Gastroesophageal sphincter (tissue), 3 donors: ENCODE results near the gene TFPI2.
A peak's percentile ranks its signal among the peaks of the same experiment; 100 is the strongest.

Experiments
- POLR2A ChIP-seq, 2 donors: fragments of 450-650 bp; IDR thresholded peaks; one replicate each; pipeline ENCODE4 v1.6.1; 2017; ENCODE audit warnings: antibody characterized with exemption in 2 of 2, mild to moderate bottlenecking in 2 of 2, moderate library complexity in 1 of 2
- POLR2AphosphoS5 ChIP-seq: sonication (generic); formaldehyde crosslinking; IDR thresholded peaks from one replicate; pipeline ENCODE4 v1.6.1; 2017; ENCODE audit warnings: antibody characterized with exemption
- TF ChIP-seq, protein P1 (sequence below), 4 experiments: fragments of 200-600 bp in 2 of 4; fragments of 450-650 bp in 2 of 4; sonication (generic) in 1 of 4; IDR thresholded peaks; one replicate each; pipeline ENCODE4 v1.5.1; 2017 to 2019; ENCODE audit warnings: antibody characterized with exemption in 4 of 4, mild to moderate bottlenecking in 2 of 4, moderate library complexity in 2 of 4

DNA sequence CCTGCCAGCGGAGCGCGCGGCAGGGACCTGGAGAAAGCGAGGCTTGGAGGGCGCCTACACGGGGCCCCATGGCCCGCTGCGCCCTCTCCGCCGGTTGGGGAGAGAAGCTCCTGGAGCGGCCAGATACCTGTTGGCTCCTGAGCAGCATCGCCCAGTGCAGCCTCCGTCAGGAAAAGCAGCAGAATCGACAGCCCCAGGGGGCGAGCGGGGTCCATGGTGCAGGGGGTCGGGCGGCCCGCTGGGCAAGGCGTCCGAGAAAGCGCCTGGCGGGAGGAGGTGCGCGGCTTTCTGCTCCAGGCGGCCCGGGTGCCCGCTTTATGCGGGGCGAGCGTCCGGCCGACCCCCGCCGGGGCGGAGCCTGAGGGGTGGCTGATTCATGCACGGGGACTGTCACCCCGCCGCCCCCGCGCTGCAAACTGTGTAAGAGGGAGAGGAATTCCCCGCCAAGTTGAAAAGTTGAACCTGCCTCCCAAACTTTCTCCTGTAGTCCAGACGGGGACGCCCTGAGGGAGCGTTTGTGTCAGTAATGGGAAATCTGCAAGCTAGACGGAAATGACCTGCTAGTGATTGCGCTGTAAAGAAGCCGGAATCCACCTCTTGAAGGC is at the start of gene TFPI2:
- TF ChIP-seq POLR2AphosphoS5 (peak; percentile 55), POLR2A (IDR thresholded peaks at IDR 0.05) (no peak)
- TF ChIP-seq, protein P1, sequence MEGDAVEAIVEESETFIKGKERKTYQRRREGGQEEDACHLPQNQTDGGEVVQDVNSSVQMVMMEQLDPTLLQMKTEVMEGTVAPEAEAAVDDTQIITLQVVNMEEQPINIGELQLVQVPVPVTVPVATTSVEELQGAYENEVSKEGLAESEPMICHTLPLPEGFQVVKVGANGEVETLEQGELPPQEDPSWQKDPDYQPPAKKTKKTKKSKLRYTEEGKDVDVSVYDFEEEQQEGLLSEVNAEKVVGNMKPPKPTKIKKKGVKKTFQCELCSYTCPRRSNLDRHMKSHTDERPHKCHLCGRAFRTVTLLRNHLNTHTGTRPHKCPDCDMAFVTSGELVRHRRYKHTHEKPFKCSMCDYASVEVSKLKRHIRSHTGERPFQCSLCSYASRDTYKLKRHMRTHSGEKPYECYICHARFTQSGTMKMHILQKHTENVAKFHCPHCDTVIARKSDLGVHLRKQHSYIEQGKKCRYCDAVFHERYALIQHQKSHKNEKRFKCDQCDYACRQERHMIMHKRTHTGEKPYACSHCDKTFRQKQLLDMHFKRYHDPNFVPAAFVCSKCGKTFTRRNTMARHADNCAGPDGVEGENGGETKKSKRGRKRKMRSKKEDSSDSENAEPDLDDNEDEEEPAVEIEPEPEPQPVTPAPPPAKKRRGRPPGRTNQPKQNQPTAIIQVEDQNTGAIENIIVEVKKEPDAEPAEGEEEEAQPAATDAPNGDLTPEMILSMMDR (IDR thresholded peaks at IDR 0.05), result no peak
